Measurements from ENCODE around the gene SPTBN1.

GRCh38 chr2:54479424-54479823 is 23.3 kb downstream of the SPTBN1 start:
- TF ChIP-seq SOX15 (CRISPR knock-in tag; IDR thresholded peaks at IDR 0.05) (no peak), MLX (CRISPR knock-in tag; IDR thresholded peaks at IDR 0.05) (no peak), CTCF (IDR thresholded peaks at IDR 0.05) (no peak)

Data from WTC11 (cell line).